ENCODE measurements around the gene CTXND1.

DNA sequence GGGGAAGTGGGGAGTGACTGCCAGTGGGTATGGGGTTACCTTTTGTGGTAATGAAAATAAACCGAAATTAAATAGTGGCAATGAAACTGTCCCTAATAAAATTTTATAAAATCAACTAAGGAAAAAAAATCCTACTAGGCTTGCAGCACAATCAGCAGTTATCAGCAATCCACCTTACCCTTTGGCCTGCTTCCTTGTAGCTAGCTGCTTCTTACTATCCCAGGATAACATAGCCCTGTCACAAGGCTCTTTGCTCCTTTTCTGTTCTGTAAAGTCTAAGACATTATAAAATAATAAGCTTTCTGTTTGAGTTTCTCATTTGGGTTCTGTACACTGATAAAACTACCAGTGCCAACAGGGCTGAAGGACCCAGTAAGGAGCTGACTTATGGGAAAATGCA is 23.0 kb upstream of the CTXND1 start:
- TF ChIP-seq SPI1 (IDR thresholded peaks at IDR 0.05; ENCODE audit: borderline replicate concordance, low read depth) (no peak), POLR2AphosphoS5 (IDR thresholded peaks at IDR 0.05; ENCODE audit: low read depth) (no peak), GABPA (IDR thresholded peaks at IDR 0.05; ENCODE audit: low read depth) (no peak)
- TF ChIP-seq, protein P1, sequence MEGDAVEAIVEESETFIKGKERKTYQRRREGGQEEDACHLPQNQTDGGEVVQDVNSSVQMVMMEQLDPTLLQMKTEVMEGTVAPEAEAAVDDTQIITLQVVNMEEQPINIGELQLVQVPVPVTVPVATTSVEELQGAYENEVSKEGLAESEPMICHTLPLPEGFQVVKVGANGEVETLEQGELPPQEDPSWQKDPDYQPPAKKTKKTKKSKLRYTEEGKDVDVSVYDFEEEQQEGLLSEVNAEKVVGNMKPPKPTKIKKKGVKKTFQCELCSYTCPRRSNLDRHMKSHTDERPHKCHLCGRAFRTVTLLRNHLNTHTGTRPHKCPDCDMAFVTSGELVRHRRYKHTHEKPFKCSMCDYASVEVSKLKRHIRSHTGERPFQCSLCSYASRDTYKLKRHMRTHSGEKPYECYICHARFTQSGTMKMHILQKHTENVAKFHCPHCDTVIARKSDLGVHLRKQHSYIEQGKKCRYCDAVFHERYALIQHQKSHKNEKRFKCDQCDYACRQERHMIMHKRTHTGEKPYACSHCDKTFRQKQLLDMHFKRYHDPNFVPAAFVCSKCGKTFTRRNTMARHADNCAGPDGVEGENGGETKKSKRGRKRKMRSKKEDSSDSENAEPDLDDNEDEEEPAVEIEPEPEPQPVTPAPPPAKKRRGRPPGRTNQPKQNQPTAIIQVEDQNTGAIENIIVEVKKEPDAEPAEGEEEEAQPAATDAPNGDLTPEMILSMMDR (IDR thresholded peaks at IDR 0.05; ENCODE audit: insufficient read depth, low read length) = no peak
- TF ChIP-seq, protein P2, sequence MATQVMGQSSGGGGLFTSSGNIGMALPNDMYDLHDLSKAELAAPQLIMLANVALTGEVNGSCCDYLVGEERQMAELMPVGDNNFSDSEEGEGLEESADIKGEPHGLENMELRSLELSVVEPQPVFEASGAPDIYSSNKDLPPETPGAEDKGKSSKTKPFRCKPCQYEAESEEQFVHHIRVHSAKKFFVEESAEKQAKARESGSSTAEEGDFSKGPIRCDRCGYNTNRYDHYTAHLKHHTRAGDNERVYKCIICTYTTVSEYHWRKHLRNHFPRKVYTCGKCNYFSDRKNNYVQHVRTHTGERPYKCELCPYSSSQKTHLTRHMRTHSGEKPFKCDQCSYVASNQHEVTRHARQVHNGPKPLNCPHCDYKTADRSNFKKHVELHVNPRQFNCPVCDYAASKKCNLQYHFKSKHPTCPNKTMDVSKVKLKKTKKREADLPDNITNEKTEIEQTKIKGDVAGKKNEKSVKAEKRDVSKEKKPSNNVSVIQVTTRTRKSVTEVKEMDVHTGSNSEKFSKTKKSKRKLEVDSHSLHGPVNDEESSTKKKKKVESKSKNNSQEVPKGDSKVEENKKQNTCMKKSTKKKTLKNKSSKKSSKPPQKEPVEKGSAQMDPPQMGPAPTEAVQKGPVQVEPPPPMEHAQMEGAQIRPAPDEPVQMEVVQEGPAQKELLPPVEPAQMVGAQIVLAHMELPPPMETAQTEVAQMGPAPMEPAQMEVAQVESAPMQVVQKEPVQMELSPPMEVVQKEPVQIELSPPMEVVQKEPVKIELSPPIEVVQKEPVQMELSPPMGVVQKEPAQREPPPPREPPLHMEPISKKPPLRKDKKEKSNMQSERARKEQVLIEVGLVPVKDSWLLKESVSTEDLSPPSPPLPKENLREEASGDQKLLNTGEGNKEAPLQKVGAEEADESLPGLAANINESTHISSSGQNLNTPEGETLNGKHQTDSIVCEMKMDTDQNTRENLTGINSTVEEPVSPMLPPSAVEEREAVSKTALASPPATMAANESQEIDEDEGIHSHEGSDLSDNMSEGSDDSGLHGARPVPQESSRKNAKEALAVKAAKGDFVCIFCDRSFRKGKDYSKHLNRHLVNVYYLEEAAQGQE (IDR thresholded peaks at IDR 0.05; ENCODE audit: insufficient replicate concordance, low read depth) = no peak

Measured in HL-60 (cell line).